ENCODE data around the gene IQGAP2.

The IQGAP2 gene

GRCh38 chr5:76527685-76528161 is 124.6 kb downstream of the IQGAP2 start:
- no peak overlapping the region for H2BK12ac ChIP-seq (ENCODE audit: low read length)
- H2BK5ac ChIP-seq (ENCODE audit: low read length) = no peak overlapping the region
- H2BK15ac ChIP-seq (ENCODE audit: low read length) = no peak overlapping the region
- H2AFZ ChIP-seq (ENCODE audit: low read length) = no peak overlapping the region
- no peak overlapping the region for H3K23ac ChIP-seq (ENCODE audit: low read depth, low read length, poor library complexity)
- H3K79me1 ChIP-seq (ENCODE audit: low read depth, low read length) = no peaks in the 10 kb centered on the region
- no CpG with 5 or more reads among the region's 2 CpGs for WGBS, 2 donors (ENCODE audit: extremely low coverage in 2 of 2, insufficient read length in 2 of 2, insufficient replicate concordance in 1 of 2)
- no peak overlapping the region for H2AK5ac ChIP-seq (ENCODE audit: low read depth, low read length)
- H3K4me3 ChIP-seq (ENCODE audit: low read length in 2 of 2) = no peak overlapping the region
- H3K9me3 ChIP-seq (replicated peaks in 1 of 2; ENCODE audit: control insufficient read depth in 2 of 2, insufficient read depth in 1 of 2, low read depth in 1 of 2, low read length in 2 of 2) = peaks cover 0 to 5% of the 10 kb centered on the region in 2 donors
- H3K14ac ChIP-seq (ENCODE audit: low read length) = no peak overlapping the region
- no peaks in the 10 kb centered on the region for H3K36me3 ChIP-seq (replicated peaks in 1 of 2; ENCODE audit: control insufficient read depth in 2 of 2, insufficient read depth in 2 of 2, low read length in 2 of 2)
- H2BK120ac ChIP-seq (ENCODE audit: low read depth, low read length) = no peak overlapping the region
- no peak overlapping the region for H3K4ac ChIP-seq (ENCODE audit: low read length)
- no peaks in the 10 kb centered on the region for H3K27me3 ChIP-seq (ENCODE audit: control insufficient read depth in 3 of 3, insufficient read depth in 3 of 3, low read depth in 1 of 3, low read length in 3 of 3)
- H3K4me1 ChIP-seq (ENCODE audit: control insufficient read depth in 2 of 2, insufficient read depth in 1 of 2, low read depth in 1 of 2, low read length in 2 of 2) = peaks cover 6 to 22% of the 10 kb centered on the region in 2 donors
- no peak for DNase-seq (ENCODE audit: low spot score)
- no peak overlapping the region for H3K4me2 ChIP-seq (ENCODE audit: insufficient read depth, low read length, poor library complexity, severe bottlenecking)
- no peak overlapping the region for H3K18ac ChIP-seq (ENCODE audit: low read length)
- no peak overlapping the region for H4K8ac ChIP-seq (ENCODE audit: low read depth, low read length)
- H4K91ac ChIP-seq (ENCODE audit: low read depth, low read length, poor library complexity) = no peak overlapping the region
- no peak overlapping the region for H3K27ac ChIP-seq (replicated peaks; ENCODE audit: low read length)
- no peak overlapping the region for H3K9ac ChIP-seq (ENCODE audit: low read depth, low read length, poor library complexity)

GRCh38 chr5:76528547-76529331 is 125.7 kb downstream of the IQGAP2 start:
- peaks cover 4 to 20% of the 10 kb centered on the region in 2 donors for H3K4me1 ChIP-seq (ENCODE audit: control insufficient read depth in 2 of 2, insufficient read depth in 1 of 2, low read depth in 1 of 2, low read length in 2 of 2)
- H2BK15ac ChIP-seq (ENCODE audit: low read length) = no peak overlapping the region
- H3K23ac ChIP-seq (ENCODE audit: low read depth, low read length, poor library complexity) = no peak overlapping the region
- H3K27ac ChIP-seq (replicated peaks; ENCODE audit: low read length) = no peak overlapping the region
- H3K4me3 ChIP-seq (ENCODE audit: low read length in 2 of 2) = no peak overlapping the region
- WGBS, 2 donors (ENCODE audit: extremely low coverage in 2 of 2, insufficient read length in 2 of 2, insufficient replicate concordance in 1 of 2) = no CpG with 5 or more reads among the region's 2 CpGs
- no peak overlapping the region for H3K18ac ChIP-seq (ENCODE audit: low read length)
- H2AK5ac ChIP-seq (ENCODE audit: low read depth, low read length) = no peak overlapping the region
- H4K8ac ChIP-seq (ENCODE audit: low read depth, low read length) = no peak overlapping the region
- H3K27me3 ChIP-seq (ENCODE audit: control insufficient read depth in 3 of 3, insufficient read depth in 3 of 3, low read depth in 1 of 3, low read length in 3 of 3) = no peaks in the 10 kb centered on the region
- H3K14ac ChIP-seq (ENCODE audit: low read length) = no peak overlapping the region
- no peaks in the 10 kb centered on the region for H3K79me1 ChIP-seq (ENCODE audit: low read depth, low read length)
- no peak overlapping the region for H2BK12ac ChIP-seq (ENCODE audit: low read length)
- peaks cover 0 to 5% of the 10 kb centered on the region in 2 donors for H3K9me3 ChIP-seq (replicated peaks in 1 of 2; ENCODE audit: control insufficient read depth in 2 of 2, insufficient read depth in 1 of 2, low read depth in 1 of 2, low read length in 2 of 2)
- H3K9ac ChIP-seq (ENCODE audit: low read depth, low read length, poor library complexity) = no peak overlapping the region
- H2BK5ac ChIP-seq (ENCODE audit: low read length) = no peak overlapping the region
- H3K4ac ChIP-seq (ENCODE audit: low read length) = no peak overlapping the region
- H2BK120ac ChIP-seq (ENCODE audit: low read depth, low read length) = no peak overlapping the region
- H3K4me2 ChIP-seq (ENCODE audit: insufficient read depth, low read length, poor library complexity, severe bottlenecking) = no peak overlapping the region
- no peak overlapping the region for H2AFZ ChIP-seq (ENCODE audit: low read length)
- H3K36me3 ChIP-seq (replicated peaks in 1 of 2; ENCODE audit: control insufficient read depth in 2 of 2, insufficient read depth in 2 of 2, low read length in 2 of 2) = no peaks in the 10 kb centered on the region
- no peak overlapping the region for H4K91ac ChIP-seq (ENCODE audit: low read depth, low read length, poor library complexity)
- DNase-seq (ENCODE audit: low spot score) = no peak

- Histone ChIP-seq H3K4me1 (ENCODE audit: control insufficient read depth in 2 of 2, insufficient read depth in 1 of 2, low read depth in 1 of 2, low read length in 2 of 2) (peaks cover 2 to 10% of the 10 kb centered on the region in 2 donors), H3K27me3 (ENCODE audit: control insufficient read depth in 3 of 3, insufficient read depth in 3 of 3, low read depth in 1 of 3, low read length in 3 of 3) (no peaks in the 10 kb centered on the region), H3K36me3 (replicated peaks in 1 of 2; ENCODE audit: control insufficient read depth in 2 of 2, insufficient read depth in 2 of 2, low read length in 2 of 2) (no peaks in the 10 kb centered on the region), H2BK120ac (ENCODE audit: low read depth, low read length) (no peak overlapping the region), H3K18ac (ENCODE audit: low read length) (no peak overlapping the region), H3K23ac (ENCODE audit: low read depth, low read length, poor library complexity) (no peak overlapping the region), H3K27ac (replicated peaks; ENCODE audit: low read length) (no peak overlapping the region), H3K9ac (ENCODE audit: low read depth, low read length, poor library complexity) (no peak overlapping the region), H3K4me3 (ENCODE audit: low read length in 2 of 2) (no peak overlapping the region), H3K14ac (ENCODE audit: low read length) (no peak overlapping the region), H2BK15ac (ENCODE audit: low read length) (no peak overlapping the region), H3K4me2 (ENCODE audit: insufficient read depth, low read length, poor library complexity, severe bottlenecking) (no peak overlapping the region), H2AFZ (ENCODE audit: low read length) (no peak overlapping the region), H3K79me1 (ENCODE audit: low read depth, low read length) (no peaks in the 10 kb centered on the region), H3K9me3 (replicated peaks in 1 of 2; ENCODE audit: control insufficient read depth in 2 of 2, insufficient read depth in 1 of 2, low read depth in 1 of 2, low read length in 2 of 2) (peaks cover 0 to 5% of the 10 kb centered on the region in 2 donors), H2AK5ac (ENCODE audit: low read depth, low read length) (no peak overlapping the region), H4K91ac (ENCODE audit: low read depth, low read length, poor library complexity) (no peak overlapping the region), H4K8ac (ENCODE audit: low read depth, low read length) (no peak overlapping the region), H3K4ac (ENCODE audit: low read length) (no peak overlapping the region), H2BK12ac (ENCODE audit: low read length) (no peak overlapping the region), H2BK5ac (ENCODE audit: low read length) (no peak overlapping the region)
- no peak for DNase-seq (ENCODE audit: low spot score)
- WGBS, 2 donors (ENCODE audit: extremely low coverage in 2 of 2, insufficient read length in 2 of 2, insufficient replicate concordance in 1 of 2) = no CpG with 5 or more reads among the region's 10 CpGs
These were observed 126.6 kb downstream of the IQGAP2 start for GRCh38 chr5:76529464-76530344.

- H2BK15ac ChIP-seq (ENCODE audit: low read length) = no peak overlapping the region
- H3K79me1 ChIP-seq (ENCODE audit: low read depth, low read length) = no peaks in the 10 kb centered on the region
- H3K27me3 ChIP-seq (ENCODE audit: control insufficient read depth in 3 of 3, insufficient read depth in 3 of 3, low read depth in 1 of 3, low read length in 3 of 3) = no peaks in the 10 kb centered on the region
- H3K9ac ChIP-seq (ENCODE audit: low read depth, low read length, poor library complexity) = no peak overlapping the region
- no peak overlapping the region for H3K4ac ChIP-seq (ENCODE audit: low read length)
- peaks cover 0 to 2% of the 10 kb centered on the region in 2 donors for H3K4me1 ChIP-seq (ENCODE audit: control insufficient read depth in 2 of 2, insufficient read depth in 1 of 2, low read depth in 1 of 2, low read length in 2 of 2)
- no peak overlapping the region for H2BK12ac ChIP-seq (ENCODE audit: low read length)
- H3K23ac ChIP-seq (ENCODE audit: low read depth, low read length, poor library complexity) = no peak overlapping the region
- H3K14ac ChIP-seq (ENCODE audit: low read length) = no peak overlapping the region
- no peak overlapping the region for H3K4me2 ChIP-seq (ENCODE audit: insufficient read depth, low read length, poor library complexity, severe bottlenecking)
- peaks cover 0 to 5% of the 10 kb centered on the region in 2 donors for H3K9me3 ChIP-seq (replicated peaks in 1 of 2; ENCODE audit: control insufficient read depth in 2 of 2, insufficient read depth in 1 of 2, low read depth in 1 of 2, low read length in 2 of 2)
- WGBS, 2 donors (ENCODE audit: extremely low coverage in 2 of 2, insufficient read length in 2 of 2, insufficient replicate concordance in 1 of 2) = no CpG with 5 or more reads among the region's 3 CpGs
- no peak overlapping the region for H3K18ac ChIP-seq (ENCODE audit: low read length)
- no peak overlapping the region for H2BK120ac ChIP-seq (ENCODE audit: low read depth, low read length)
- no peak overlapping the region for H3K27ac ChIP-seq (replicated peaks; ENCODE audit: low read length)
- no peak overlapping the region for H2BK5ac ChIP-seq (ENCODE audit: low read length)
- no peak overlapping the region for H4K91ac ChIP-seq (ENCODE audit: low read depth, low read length, poor library complexity)
- no peak overlapping the region for H2AFZ ChIP-seq (ENCODE audit: low read length)
- H2AK5ac ChIP-seq (ENCODE audit: low read depth, low read length) = no peak overlapping the region
- DNase-seq (ENCODE audit: low spot score) = no peak
- no peak overlapping the region for H3K4me3 ChIP-seq (ENCODE audit: low read length in 2 of 2)
- no peaks in the 10 kb centered on the region for H3K36me3 ChIP-seq (replicated peaks in 1 of 2; ENCODE audit: control insufficient read depth in 2 of 2, insufficient read depth in 2 of 2, low read length in 2 of 2)
- no peak overlapping the region for H4K8ac ChIP-seq (ENCODE audit: low read depth, low read length)
These were observed 129.0 kb downstream of the IQGAP2 start for GRCh38 chr5:76532052-76532451.

Data from neuronal stem cell (in vitro differentiated cells).